Sciatic nerve (tissue), 2 donors: ENCODE data around the gene CFTR. TPM values are rescaled to one million over a fixed set of nuclear protein-coding genes. Genes with fewer than 3 reads are reported as not detected.

ENCODE experiments used
- ATAC-seq: fragments of 200-7000 bp; cut with Tn5 transposase; one replicate; pipeline ENCODE4 v1.9.1; 2020; ENCODE audit warnings: mild to moderate bottlenecking, moderate library complexity
- DNase-seq: peaks from one replicate; pipeline ENCODE4 v3.0.0-alpha.2; 2020; ENCODE audit warnings: low spot score
- intact Hi-C: fragments of 100-400 bp; cut with DNase I; formaldehyde crosslinking; loops from one replicate; pipeline ENCODE4 v1.14.2; 2022
- total RNA-seq: library from RNA; stranded (reverse); fragmentation: NEBNext Ultra II Directional; extraction: Animal tissue kit (Norgen Biotek cat#: 25700); gene quantifications from one replicate; pipeline ENCODE4 v1.2.1, GENCODE V29; 2021
- donor health status: DM: no; HTN: no; CAD: no.
- donor health status: DM: no; HTN: no; CAD: no.

The CFTR gene
- total RNA-seq, 1 donor from 2014 or later = not detected

GRCh38 chr7:117630501-117630900 lies 150.7 kb downstream of the CFTR start:
- ATAC-seq = no peak
- no peak for DNase-seq
- intact Hi-C loops = no loop called here

- ATAC-seq (no peak), DNase-seq (no peak)
- intact Hi-C loops = no loop called here
Observed at GRCh38 chr7:117630907-117631564, 151.2 kb downstream of the CFTR start.

GRCh38 chr7:117631652-117632051 lies 151.8 kb downstream of the CFTR start:
- intact Hi-C loops = no loop called here
- ATAC-seq (no peak), DNase-seq (no peak)

GRCh38 chr7:117637937-117638336 lies 158.1 kb downstream of the CFTR start:
- no peak for ATAC-seq
- intact Hi-C loops = no loop called here
- DNase-seq = no peak

GRCh38 chr7:117639966-117640365 lies 160.1 kb downstream of the CFTR start:
- intact Hi-C loops = no loop called here

GRCh38 chr7:117640465-117640864 lies 160.6 kb downstream of the CFTR start:
- DNase-seq = no peak
- ATAC-seq = no peak
- intact Hi-C loops = no loop called here

More at GRCh38 chr7:117639966-117640365, 160.1 kb downstream of the CFTR start:
- DNase-seq (no peak), ATAC-seq (no peak)

GRCh38 chr7:117645481-117646165 lies 165.8 kb downstream of the CFTR start:
- ATAC-seq = no peak
- intact Hi-C loops = no loop called here

GRCh38 chr7:117648203-117648866 lies 168.5 kb downstream of the CFTR start:
- ATAC-seq = no peak
- no peak for DNase-seq
- intact Hi-C loops = no loop called here

More at GRCh38 chr7:117645481-117646165, 165.8 kb downstream of the CFTR start:
- no peak for DNase-seq

- intact Hi-C loops = no loop called here
- no peak for DNase-seq
- ATAC-seq = no peak
Observed at GRCh38 chr7:117652943-117653680, 173.3 kb downstream of the CFTR start.

- intact Hi-C loops = no loop called here
- no peak for ATAC-seq
- no peak for DNase-seq
Observed at GRCh38 chr7:117654780-117655179, 175.0 kb downstream of the CFTR start.

GRCh38 chr7:117656806-117657205 lies 177.0 kb downstream of the CFTR start:
- DNase-seq (no peak), ATAC-seq (no peak)
- intact Hi-C loops = no loop called here

GRCh38 chr7:117659531-117660011 lies 179.7 kb downstream of the CFTR start:
- ATAC-seq = no peak
- no peak for DNase-seq
- intact Hi-C loops = no loop called here

GRCh38 chr7:117661328-117661727 lies 181.5 kb downstream of the CFTR start:
- no peak for ATAC-seq
- DNase-seq = no peak
- intact Hi-C loops = no loop called here

- DNase-seq (no peak), ATAC-seq (no peak)
- intact Hi-C loops = no loop called here
Observed at GRCh38 chr7:117664047-117664446, 184.2 kb downstream of the CFTR start.

- intact Hi-C loops = no loop called here
- ATAC-seq (no peak), DNase-seq (no peak)
Observed at GRCh38 chr7:117665368-117665767, 185.5 kb downstream of the CFTR start.

- DNase-seq = no peak
- intact Hi-C loops = no loop called here
Observed at GRCh38 chr7:117666031-117666430, 186.2 kb downstream of the CFTR start.

GRCh38 chr7:117666689-117667088 lies 186.9 kb downstream of the CFTR start:
- no peak for ATAC-seq
- DNase-seq = no peak
- intact Hi-C loops = no loop called here

More at GRCh38 chr7:117666031-117666430, 186.2 kb downstream of the CFTR start:
- ATAC-seq = no peak

GRCh38 chr7:117667456-117667855 lies 187.6 kb downstream of the CFTR start:
- intact Hi-C loops = no loop called here
- ATAC-seq (no peak), DNase-seq (no peak)

GRCh38 chr7:117669818-117670217 lies 190.0 kb downstream of the CFTR start:
- intact Hi-C loops = no loop called here
- ATAC-seq (no peak), DNase-seq (no peak)
